Measurements from ENCODE around the gene SLN. TPM values are rescaled to one million over a fixed set of nuclear protein-coding genes. Genes with fewer than 3 reads are reported as not detected.
"Not testable (repeated sequence)": the region's sequence is repeated elsewhere in the genome, so short reads cannot be mapped to it uniquely, and the experiment has no call there.

Gene SLN
- under 1 TPM in 1 of 2 donors, not detected in 1; 0.21 TPM for polyA plus RNA-seq

DNA sequence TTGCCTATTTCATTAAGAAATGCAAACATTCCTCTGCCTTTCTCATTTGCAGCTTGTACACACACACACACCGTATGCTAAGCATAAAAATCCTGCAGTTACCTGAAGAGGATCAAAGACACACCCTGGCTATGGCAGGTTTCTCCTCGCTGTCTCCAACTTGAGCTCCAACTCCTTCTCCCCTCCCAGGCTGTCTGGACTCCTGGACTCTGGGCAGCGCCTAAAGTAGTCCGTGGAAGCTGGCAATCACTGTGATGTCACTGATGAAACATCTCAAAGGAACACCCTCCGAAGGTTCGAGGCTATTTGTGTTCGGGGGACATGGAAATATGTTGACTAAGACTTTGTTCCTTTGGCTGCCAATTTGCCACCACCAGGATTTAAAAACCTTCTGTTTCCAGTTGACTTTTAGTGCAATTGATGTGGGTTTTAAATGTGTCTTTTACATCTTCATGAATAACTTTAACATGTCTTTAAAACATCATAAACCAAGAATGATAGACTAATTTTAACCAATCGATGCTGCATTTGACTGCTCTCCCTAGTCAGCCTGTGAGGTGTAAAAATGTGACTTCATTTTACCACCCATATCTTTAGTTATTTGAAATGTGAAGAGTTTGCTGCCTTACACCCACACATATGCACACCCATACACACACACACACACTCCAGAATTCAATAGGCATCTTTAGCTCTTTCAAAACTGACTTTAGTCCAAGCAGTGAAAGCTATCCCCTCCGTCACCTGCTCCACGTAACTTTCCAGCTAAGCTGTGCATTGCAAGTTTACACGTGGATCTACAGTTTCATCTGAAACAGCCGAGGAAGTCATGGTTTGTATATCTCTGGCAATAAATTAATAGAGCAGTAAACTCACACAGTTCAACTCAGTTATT is at the start of gene SLN:
Gene SLN, minus strand, starts transcription at position 196 of the 895 bp plus-strand sequence.
- WGBS, 2 donors: 54 to 56% methylated on average over 12 of the region's 12 CpGs
- peaks cover 0 to 3% of the 10 kb centered on the region in 2 donors for H3K27me3 ChIP-seq (ENCODE audit: control insufficient read depth in 1 of 2, insufficient read depth in 2 of 2, low read length in 2 of 2)
- H3K27ac ChIP-seq (ENCODE audit: low read depth in 2 of 2, low read length in 1 of 2): no peak within 1 kb of the TSS
- H3K4me1 ChIP-seq (ENCODE audit: control insufficient read depth in 2 of 2, insufficient read depth in 2 of 2, low read length in 1 of 2): no peaks in the 10 kb centered on the region
- H3K4me3 ChIP-seq (ENCODE audit: low read depth in 1 of 2, low read length in 2 of 2): no peak within 1 kb of the TSS
- no peaks in the 10 kb centered on the region for H3K36me3 ChIP-seq (ENCODE audit: control insufficient read depth in 2 of 2, insufficient read depth in 2 of 2, low read length in 1 of 2)
- no peaks in the 10 kb centered on the region for H3K9me3 ChIP-seq (ENCODE audit: control insufficient read depth in 2 of 2, insufficient read depth in 1 of 2, low read depth in 1 of 2, low read length in 1 of 2)

DNA sequence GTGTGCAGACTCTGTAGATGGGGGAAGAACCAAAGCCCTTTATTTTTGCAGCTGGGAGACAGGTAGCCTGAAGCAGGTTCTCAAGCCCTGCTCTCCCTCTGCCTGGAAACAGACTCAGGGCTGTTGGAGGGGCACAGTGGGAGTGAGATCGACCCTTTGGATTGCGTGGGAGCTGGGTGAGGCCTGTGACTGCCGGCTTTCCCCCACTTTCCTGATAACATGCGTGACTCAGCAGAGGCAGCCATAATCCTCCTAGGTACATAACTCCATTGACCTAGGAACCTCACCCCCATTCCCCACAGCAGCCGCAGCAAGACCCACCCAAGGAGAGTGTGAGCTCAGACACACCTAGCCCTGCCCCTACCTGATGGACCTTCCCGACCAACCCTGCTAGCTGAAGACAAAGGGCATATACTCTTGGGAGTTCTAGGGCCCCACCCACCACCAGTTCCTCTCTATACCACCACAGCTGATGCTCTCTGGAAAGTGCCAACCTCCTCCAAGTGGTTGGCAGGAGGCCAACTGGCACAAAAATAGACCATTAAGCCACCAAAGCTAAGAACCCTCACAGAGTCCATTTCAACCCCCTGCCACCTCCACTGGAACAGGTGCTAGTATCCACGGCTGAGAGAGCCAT is 47.0 kb upstream of the SLN start:
- H3K9me3 ChIP-seq (ENCODE audit: control insufficient read depth in 2 of 2, insufficient read depth in 1 of 2, low read depth in 1 of 2, low read length in 1 of 2); H3K27me3 ChIP-seq (ENCODE audit: control insufficient read depth in 1 of 2, insufficient read depth in 2 of 2, low read length in 2 of 2); H3K27ac ChIP-seq (ENCODE audit: low read depth in 2 of 2, low read length in 1 of 2); H3K4me1 ChIP-seq (ENCODE audit: control insufficient read depth in 2 of 2, insufficient read depth in 2 of 2, low read length in 1 of 2); H3K36me3 ChIP-seq (ENCODE audit: control insufficient read depth in 2 of 2, insufficient read depth in 2 of 2, low read length in 1 of 2); H3K4me3 ChIP-seq (ENCODE audit: low read depth in 1 of 2, low read length in 2 of 2): not testable (repeated sequence)
- 75 to 83% methylated on average over 7 of the region's 7 CpGs for WGBS, 2 donors

- Histone ChIP-seq H3K27me3 (ENCODE audit: control insufficient read depth in 1 of 2, insufficient read depth in 2 of 2, low read length in 2 of 2) (no peaks in the 10 kb centered on the region), H3K4me3 (ENCODE audit: low read depth in 1 of 2, low read length in 2 of 2) (no peak overlapping the region), H3K4me1 (ENCODE audit: control insufficient read depth in 2 of 2, insufficient read depth in 2 of 2, low read length in 1 of 2) (no peaks in the 10 kb centered on the region), H3K36me3 (ENCODE audit: control insufficient read depth in 2 of 2, insufficient read depth in 2 of 2, low read length in 1 of 2) (no peaks in the 10 kb centered on the region), H3K27ac (ENCODE audit: low read depth in 2 of 2, low read length in 1 of 2) (no peak overlapping the region), H3K9me3 (ENCODE audit: control insufficient read depth in 2 of 2, insufficient read depth in 1 of 2, low read depth in 1 of 2, low read length in 1 of 2) (peaks cover 0 to 3% of the 10 kb centered on the region in 2 donors)
- 79 to 94% methylated on average over 1 of the region's 1 CpG for WGBS, 2 donors
Observed at GRCh38 chr11:107757661-107758060, 45.8 kb upstream of the SLN start.

DNA sequence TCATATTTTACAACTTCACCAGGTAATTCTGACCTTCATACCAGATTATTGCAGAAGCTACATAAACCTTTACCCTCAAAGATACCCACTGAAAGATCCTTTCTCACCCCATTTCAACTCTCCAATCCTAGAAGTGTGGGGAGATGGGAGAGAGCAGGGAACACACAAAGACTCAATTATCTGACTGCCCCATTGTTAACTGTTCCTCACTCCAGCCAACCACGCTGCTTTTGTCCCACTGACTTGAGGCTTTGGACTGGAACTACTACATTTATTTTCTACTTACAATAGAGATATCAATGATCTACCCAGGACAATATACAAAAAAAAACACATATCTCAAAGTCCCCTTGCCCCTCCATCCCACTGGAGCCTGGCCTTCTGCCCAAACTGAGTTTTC is 44.7 kb upstream of the SLN start:
- WGBS, 2 donors: 83% methylated on average over 1 of the region's 1 CpG

GRCh38 chr11:107752949-107753822 is 41.3 kb upstream of the SLN start:
- no peaks in the 10 kb centered on the region for H3K4me1 ChIP-seq (ENCODE audit: control insufficient read depth in 2 of 2, insufficient read depth in 2 of 2, low read length in 1 of 2)
- no peaks in the 10 kb centered on the region for H3K27me3 ChIP-seq (ENCODE audit: control insufficient read depth in 1 of 2, insufficient read depth in 2 of 2, low read length in 2 of 2)
- no peaks in the 10 kb centered on the region for H3K9me3 ChIP-seq (ENCODE audit: control insufficient read depth in 2 of 2, insufficient read depth in 1 of 2, low read depth in 1 of 2, low read length in 1 of 2)
- H3K36me3 ChIP-seq (ENCODE audit: control insufficient read depth in 2 of 2, insufficient read depth in 2 of 2, low read length in 1 of 2): no peaks in the 10 kb centered on the region
- WGBS, 2 donors: 49 to 63% methylated on average over 2 of the region's 2 CpGs
- H3K27ac ChIP-seq (ENCODE audit: low read depth in 2 of 2, low read length in 1 of 2): no peak overlapping the region
- H3K4me3 ChIP-seq (ENCODE audit: low read depth in 1 of 2, low read length in 2 of 2): no peak overlapping the region

More for the DNA sequence above, 44.7 kb upstream of the SLN start:
- H3K4me3 ChIP-seq (ENCODE audit: low read depth in 1 of 2, low read length in 2 of 2): no peak overlapping the region
- H3K36me3 ChIP-seq (ENCODE audit: control insufficient read depth in 2 of 2, insufficient read depth in 2 of 2, low read length in 1 of 2): no peaks in the 10 kb centered on the region
- no peak overlapping the region for H3K27ac ChIP-seq (ENCODE audit: low read depth in 2 of 2, low read length in 1 of 2)
- H3K4me1 ChIP-seq (ENCODE audit: control insufficient read depth in 2 of 2, insufficient read depth in 2 of 2, low read length in 1 of 2): no peaks in the 10 kb centered on the region
- no peaks in the 10 kb centered on the region for H3K27me3 ChIP-seq (ENCODE audit: control insufficient read depth in 1 of 2, insufficient read depth in 2 of 2, low read length in 2 of 2)
- H3K9me3 ChIP-seq (ENCODE audit: control insufficient read depth in 2 of 2, insufficient read depth in 1 of 2, low read depth in 1 of 2, low read length in 1 of 2): peaks cover 0 to 3% of the 10 kb centered on the region in 2 donors

GRCh38 chr11:107752508-107752907 is 40.7 kb upstream of the SLN start:
- WGBS, 2 donors: 64 to 72% methylated on average over 5 of the region's 5 CpGs
- H3K9me3 ChIP-seq (ENCODE audit: control insufficient read depth in 2 of 2, insufficient read depth in 1 of 2, low read depth in 1 of 2, low read length in 1 of 2): no peaks in the 10 kb centered on the region
- no peak overlapping the region for H3K4me3 ChIP-seq (ENCODE audit: low read depth in 1 of 2, low read length in 2 of 2)

DNA sequence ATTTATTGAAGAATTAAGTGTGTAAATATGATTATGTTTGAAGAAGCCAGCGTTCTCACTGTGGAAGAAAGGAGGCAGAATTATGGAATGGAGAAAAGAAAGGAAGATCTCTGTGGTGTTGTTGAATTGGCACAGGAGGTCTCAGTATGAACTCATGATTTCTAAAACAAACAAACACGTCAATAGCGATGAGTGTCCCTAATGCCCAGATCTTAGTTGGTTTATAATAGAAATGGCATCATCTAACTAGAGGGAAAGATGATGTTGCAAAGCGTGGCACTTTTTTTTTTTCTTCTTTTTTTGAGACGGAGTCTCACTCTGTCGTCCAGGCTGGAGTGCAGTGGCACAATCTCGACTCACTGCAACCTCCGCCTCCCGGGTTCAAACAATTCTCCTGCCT is 39.2 kb upstream of the SLN start:
- Histone ChIP-seq H3K27ac (ENCODE audit: low read depth in 2 of 2, low read length in 1 of 2) (no peak overlapping the region), H3K4me3 (ENCODE audit: low read depth in 1 of 2, low read length in 2 of 2) (no peak overlapping the region), H3K9me3 (ENCODE audit: control insufficient read depth in 2 of 2, insufficient read depth in 1 of 2, low read depth in 1 of 2, low read length in 1 of 2) (no peaks in the 10 kb centered on the region), H3K36me3 (ENCODE audit: control insufficient read depth in 2 of 2, insufficient read depth in 2 of 2, low read length in 1 of 2) (no peaks in the 10 kb centered on the region), H3K4me1 (ENCODE audit: control insufficient read depth in 2 of 2, insufficient read depth in 2 of 2, low read length in 1 of 2) (no peaks in the 10 kb centered on the region), H3K27me3 (ENCODE audit: control insufficient read depth in 1 of 2, insufficient read depth in 2 of 2, low read length in 2 of 2) (no peaks in the 10 kb centered on the region)
- WGBS, 2 donors: 81 to 87% methylated on average over 9 of the region's 9 CpGs

More at GRCh38 chr11:107752508-107752907, 40.7 kb upstream of the SLN start:
- H3K27me3 ChIP-seq (ENCODE audit: control insufficient read depth in 1 of 2, insufficient read depth in 2 of 2, low read length in 2 of 2): no peaks in the 10 kb centered on the region
- H3K36me3 ChIP-seq (ENCODE audit: control insufficient read depth in 2 of 2, insufficient read depth in 2 of 2, low read length in 1 of 2): no peaks in the 10 kb centered on the region
- no peak overlapping the region for H3K27ac ChIP-seq (ENCODE audit: low read depth in 2 of 2, low read length in 1 of 2)
- H3K4me1 ChIP-seq (ENCODE audit: control insufficient read depth in 2 of 2, insufficient read depth in 2 of 2, low read length in 1 of 2): no peaks in the 10 kb centered on the region

- Histone ChIP-seq H3K4me3 (ENCODE audit: low read depth in 1 of 2, low read length in 2 of 2) (no peak overlapping the region), H3K27me3 (ENCODE audit: control insufficient read depth in 1 of 2, insufficient read depth in 2 of 2, low read length in 2 of 2) (no peaks in the 10 kb centered on the region), H3K27ac (ENCODE audit: low read depth in 2 of 2, low read length in 1 of 2) (no peak overlapping the region), H3K4me1 (ENCODE audit: control insufficient read depth in 2 of 2, insufficient read depth in 2 of 2, low read length in 1 of 2) (no peaks in the 10 kb centered on the region), H3K36me3 (ENCODE audit: control insufficient read depth in 2 of 2, insufficient read depth in 2 of 2, low read length in 1 of 2) (no peaks in the 10 kb centered on the region), H3K9me3 (ENCODE audit: control insufficient read depth in 2 of 2, insufficient read depth in 1 of 2, low read depth in 1 of 2, low read length in 1 of 2) (no peaks in the 10 kb centered on the region)
- WGBS, 2 donors: 83 to 86% methylated on average over 15 of the region's 15 CpGs
Observed at GRCh38 chr11:107750313-107750712, 38.5 kb upstream of the SLN start.

GRCh38 chr11:107747622-107748021 is 35.8 kb upstream of the SLN start:
- H3K4me1 ChIP-seq (ENCODE audit: control insufficient read depth in 2 of 2, insufficient read depth in 2 of 2, low read length in 1 of 2): no peaks in the 10 kb centered on the region
- no peaks in the 10 kb centered on the region for H3K27me3 ChIP-seq (ENCODE audit: control insufficient read depth in 1 of 2, insufficient read depth in 2 of 2, low read length in 2 of 2)
- no peak overlapping the region for H3K4me3 ChIP-seq (ENCODE audit: low read depth in 1 of 2, low read length in 2 of 2)
- no peaks in the 10 kb centered on the region for H3K9me3 ChIP-seq (ENCODE audit: control insufficient read depth in 2 of 2, insufficient read depth in 1 of 2, low read depth in 1 of 2, low read length in 1 of 2)
- H3K36me3 ChIP-seq (ENCODE audit: control insufficient read depth in 2 of 2, insufficient read depth in 2 of 2, low read length in 1 of 2): no peaks in the 10 kb centered on the region
- H3K27ac ChIP-seq (ENCODE audit: low read depth in 2 of 2, low read length in 1 of 2): no peak overlapping the region
- 42 to 44% methylated on average over 2 of the region's 2 CpGs for WGBS, 2 donors

All from esophagus (tissue), 2 donors.